GM21381 (cell line): ENCODE measurements around the gene TKT.

Experiments used
- ATAC-seq: cut with Tn5 transposase; IDR thresholded peaks from one replicate; pipeline ENCODE4 v1.9.1; 2021; ENCODE audit warnings: mild to moderate bottlenecking, moderate library complexity; ENCODE audit not compliant: unreplicated experiment

TKT gene

DNA sequence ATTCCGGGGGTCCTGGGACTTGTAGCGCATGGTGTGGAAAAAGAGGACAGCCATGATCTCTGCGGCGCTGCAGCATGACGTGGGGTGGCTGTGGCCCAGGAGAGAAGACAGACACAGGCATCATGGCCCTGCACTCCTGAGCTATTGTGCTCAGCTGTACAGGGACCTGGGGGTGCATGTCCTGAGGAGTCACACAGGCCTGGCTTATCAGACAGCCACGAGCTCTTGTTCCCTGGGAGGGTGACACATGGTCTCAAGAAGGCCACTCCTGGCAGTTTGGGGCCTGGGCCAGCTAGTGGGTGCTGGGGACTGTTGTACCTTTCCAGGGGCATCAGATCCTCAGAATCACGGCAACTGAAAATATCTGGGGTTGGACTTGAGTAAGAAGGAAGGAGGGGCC, 13.7 kb downstream of the TKT start:
- ATAC-seq: no peak

GRCh38 chr3:53240989-53241972, 14.5 kb downstream of the TKT start:
- ATAC-seq: no peak

- no peak for ATAC-seq
These were observed 16.0 kb downstream of the TKT start for GRCh38 chr3:53239800-53240199.

DNA sequence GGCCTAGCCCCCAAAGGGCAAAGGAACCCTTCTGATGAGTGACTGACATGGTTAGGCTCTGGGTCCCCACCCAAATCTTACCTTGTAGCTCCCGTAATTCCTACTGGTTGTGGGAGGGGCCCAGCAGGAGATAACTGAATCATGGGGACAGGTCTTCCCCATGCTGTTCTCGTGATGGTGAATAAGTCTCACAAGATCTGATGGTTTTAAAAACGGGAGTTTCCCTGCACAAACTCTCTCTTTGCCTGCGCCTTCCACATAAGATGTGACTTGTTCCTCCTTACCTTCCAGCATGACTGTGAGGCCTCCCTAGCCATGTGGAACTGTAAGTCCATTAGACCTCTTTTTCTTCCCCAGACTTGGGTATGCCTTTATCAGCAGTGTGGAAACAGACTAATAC, 16.9 kb downstream of the TKT start:
- ATAC-seq: no peak

- no peak for ATAC-seq
These were observed 17.6 kb downstream of the TKT start for GRCh38 chr3:53238051-53238850.

GRCh38 chr3:53236112-53236841, 19.5 kb downstream of the TKT start:
- no peak for ATAC-seq

GRCh38 chr3:53235545-53235944, 20.3 kb downstream of the TKT start:
- ATAC-seq: no peak

GRCh38 chr3:53234841-53235232, 21.0 kb downstream of the TKT start:
- no peak for ATAC-seq

DNA sequence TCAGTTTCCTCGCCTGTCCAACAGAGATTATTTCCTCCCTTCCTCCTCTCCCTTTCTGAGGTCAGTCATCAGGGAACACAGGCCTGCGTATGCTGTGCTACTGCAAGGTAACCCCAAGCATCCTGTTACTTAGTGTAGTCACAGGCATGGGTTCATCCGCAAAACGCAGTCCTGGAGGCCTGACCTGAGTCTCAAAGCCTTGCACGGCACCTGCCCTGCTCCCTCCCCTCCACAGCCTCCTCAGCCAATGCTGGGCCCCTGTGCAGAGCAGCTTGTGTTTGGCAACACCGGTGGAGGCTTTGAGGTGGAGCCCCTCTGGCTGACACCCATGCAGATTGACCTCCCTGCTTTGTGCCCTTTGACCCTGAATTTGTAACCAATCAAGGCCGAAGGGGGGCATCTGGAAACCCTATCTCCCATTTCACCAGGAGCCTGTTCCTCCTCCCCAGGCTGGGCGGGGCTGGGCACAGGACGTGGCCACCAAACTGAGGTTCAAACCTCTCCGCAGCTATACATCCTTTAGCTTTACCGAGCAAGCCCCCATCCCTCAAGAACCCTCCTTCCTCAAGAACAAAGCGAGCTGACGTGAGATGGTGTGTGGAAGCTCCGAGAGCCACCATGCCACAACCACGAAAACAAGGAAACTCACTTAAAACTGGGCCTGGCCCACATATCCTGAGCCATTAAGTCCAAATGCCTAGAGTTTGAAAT, 21.5 kb downstream of the TKT start:
- ATAC-seq: no peak

- no peak for ATAC-seq
These were observed 23.0 kb downstream of the TKT start for GRCh38 chr3:53232641-53233377.

DNA sequence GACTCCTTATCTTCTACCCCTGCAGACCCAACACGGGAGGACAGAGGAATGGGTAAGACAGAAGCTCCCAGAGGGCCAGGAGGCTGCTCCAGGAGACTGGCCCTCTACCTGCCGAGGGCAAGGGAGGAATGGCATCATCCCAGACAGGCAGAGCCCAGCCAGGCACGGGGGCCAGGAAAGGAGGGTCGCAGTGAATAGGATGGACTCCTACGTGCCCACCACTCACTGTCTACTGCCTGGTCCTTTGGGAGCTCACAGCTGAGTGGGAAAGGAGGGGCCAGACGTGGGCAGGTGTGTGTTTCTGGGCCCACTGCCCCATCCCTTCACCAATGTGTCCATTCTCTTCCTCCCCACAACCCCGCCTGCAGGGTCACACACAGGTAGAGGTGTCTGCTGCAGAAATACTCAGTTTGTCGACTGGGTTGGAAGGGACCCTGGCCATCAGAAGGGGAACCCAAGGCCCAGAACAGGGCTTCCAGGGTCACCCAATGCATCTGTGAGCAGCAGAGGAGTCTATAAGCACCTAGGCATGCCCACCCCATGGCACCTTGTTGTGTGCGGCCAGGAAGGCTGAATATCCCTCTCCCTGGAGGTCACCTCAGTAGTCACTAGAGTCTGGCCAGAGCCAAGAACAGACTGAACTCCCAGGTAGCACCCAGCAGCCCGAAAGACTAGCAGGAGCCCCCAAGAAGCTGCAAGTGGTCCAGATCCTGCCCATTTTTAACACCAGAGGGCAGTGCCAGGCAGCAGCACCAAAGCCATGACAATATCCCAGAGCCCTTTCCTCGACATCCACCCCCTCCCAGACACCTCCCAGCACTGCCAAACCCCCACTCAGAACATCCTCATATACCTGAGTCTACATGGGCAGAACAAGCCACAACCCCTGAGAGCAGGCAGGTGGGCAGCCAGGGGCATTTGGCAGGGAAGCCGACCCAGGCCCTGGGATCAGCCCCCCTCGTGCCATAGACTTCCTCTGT, 24.0 kb downstream of the TKT start:
- no peak for ATAC-seq

DNA sequence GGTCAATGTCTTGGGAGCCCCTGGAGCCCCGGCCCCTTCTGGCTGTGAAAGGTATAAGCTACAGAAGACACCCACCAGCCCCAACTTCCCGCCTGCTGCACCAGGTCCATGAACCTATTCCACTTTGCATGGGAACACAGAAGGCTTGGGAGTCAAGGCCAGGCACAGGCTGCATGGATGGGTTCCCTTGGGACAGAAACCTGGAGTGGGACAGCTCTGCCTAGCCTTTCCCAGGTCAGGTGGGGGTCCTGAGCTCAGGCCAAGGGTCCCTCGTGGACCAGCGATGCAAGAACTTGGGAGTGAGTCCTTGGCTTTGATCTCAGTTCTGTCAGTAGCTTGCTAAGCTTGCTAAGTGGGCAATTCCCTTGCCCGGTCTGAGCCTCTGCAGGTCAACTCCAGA, 25.0 kb downstream of the TKT start:
- ATAC-seq: no peak

GRCh38 chr3:53230041-53230621, 25.7 kb downstream of the TKT start:
- ATAC-seq: no peak

GRCh38 chr3:53229606-53230005, 26.2 kb downstream of the TKT start:
- no peak for ATAC-seq

- no peak for ATAC-seq
These were observed 26.7 kb downstream of the TKT start for GRCh38 chr3:53229171-53229570.

- no peak for ATAC-seq
These were observed 27.6 kb downstream of the TKT start for GRCh38 chr3:53227993-53228885.

DNA sequence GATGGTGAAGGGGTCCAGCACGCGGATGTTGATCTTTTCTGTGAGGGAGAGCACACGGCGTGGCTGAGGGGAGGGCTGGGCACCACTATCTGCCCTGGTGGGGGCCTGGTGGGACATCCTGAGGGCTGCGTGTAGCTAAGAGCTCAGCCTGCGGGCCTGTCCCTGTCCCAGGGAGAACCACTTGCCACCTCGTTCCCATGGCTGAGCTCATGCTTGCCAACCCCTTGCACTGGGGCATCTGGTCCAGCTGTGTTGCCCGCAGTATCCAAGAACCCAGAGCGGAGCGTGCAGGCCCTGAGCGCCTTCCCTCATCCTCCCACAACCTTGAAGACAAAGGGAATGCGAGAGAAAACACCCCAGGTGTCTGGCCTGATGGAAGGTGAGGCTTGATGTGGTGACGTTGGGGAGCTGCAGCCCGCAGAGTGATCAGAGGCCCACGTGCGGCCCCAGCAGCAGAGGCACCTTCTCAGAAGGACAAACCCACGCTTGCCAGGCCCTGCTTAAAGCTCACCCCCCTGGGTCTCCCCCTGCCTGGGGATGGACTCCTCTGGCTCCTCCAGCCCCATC, 28.9 kb downstream of the TKT start:
- no peak for ATAC-seq
